Measurements from ENCODE around the gene CLINT1. TPM values are rescaled to one million over a fixed set of nuclear protein-coding genes. Genes with fewer than 3 reads are reported as not detected.

Gene CLINT1
- total and polyA plus RNA-seq, 2 of the 13 experiments (the other 11 are each of a cell fraction or from before 2014, with no cell fraction given): 64.0 to 104 TPM

DNA sequence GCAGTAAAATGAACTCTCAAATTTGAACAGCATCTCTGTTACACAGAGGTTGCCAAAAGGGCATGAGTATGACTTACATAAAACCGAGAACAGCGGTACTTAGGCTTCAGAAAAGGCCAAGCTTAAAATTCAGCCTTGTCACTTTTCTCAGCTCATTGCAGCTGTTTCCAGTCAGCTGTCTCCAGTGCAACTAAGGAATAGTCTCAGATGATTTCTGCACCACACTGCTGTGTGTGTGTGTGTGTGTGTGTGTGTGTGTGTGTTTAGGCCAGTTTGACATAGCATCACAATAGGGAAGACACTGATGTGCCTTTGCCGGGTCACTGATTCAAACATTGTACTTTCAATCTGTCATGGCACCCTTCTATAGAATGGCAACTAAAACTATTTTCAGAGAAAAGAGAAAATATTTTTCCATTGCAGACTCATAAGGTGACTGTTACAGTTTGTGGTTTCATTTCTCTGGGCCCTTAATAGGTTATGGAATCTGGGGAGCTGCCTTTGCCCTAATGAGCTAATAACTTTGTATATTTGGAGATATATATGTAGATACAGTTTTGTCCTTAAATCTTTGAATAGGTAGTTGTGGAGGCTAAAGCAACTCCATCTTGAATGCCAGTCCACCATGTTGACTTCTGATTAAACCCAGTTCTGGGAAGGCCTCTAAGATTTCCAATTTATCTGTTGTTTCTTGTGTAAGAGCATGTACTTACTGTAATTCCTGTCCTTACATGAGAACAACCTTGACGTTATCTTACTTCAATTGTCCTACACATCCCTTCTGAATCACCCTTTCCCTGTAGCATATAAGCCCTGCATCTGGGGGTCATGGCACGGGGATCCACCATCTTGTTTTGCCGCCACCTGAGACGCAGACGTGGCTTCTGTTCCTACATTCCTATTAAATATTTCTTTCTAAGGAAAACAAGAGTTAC lies 110.9 kb downstream of the CLINT1 start:
- intact Hi-C loops (cut with micrococcal nuclease; ENCODE audit: unreplicated experiment): no loop called here
- WGBS (ENCODE audit: low lambda C conversion rate): 97% methylated on average over 8 of the region's 8 CpGs
- no peak for ATAC-seq
- Histone ChIP-seq H2AFZ (ENCODE audit: low read length) (no peak overlapping the region), H3K27ac (ENCODE audit: extremely low read length, insufficient read depth, low read length) (no peak overlapping the region), H4K20me1 (ENCODE audit: insufficient read depth, low read length) (no peaks in the 10 kb centered on the region), H3K79me2 (ENCODE audit: insufficient read depth, low read length) (peaks cover 7% of the 10 kb centered on the region), H3K27me3 (ENCODE audit: control insufficient read depth in 1 of 2, insufficient read depth in 2 of 2, low read length in 2 of 2) (no peaks in the 10 kb centered on the region; a peak in 1 of 5 replicates), H3K4me2 (ENCODE audit: low read depth, low read length) (no peak overlapping the region), H3K36me3 (replicated peaks in 1 of 2; ENCODE audit: control insufficient read depth in 1 of 2, insufficient read depth in 2 of 2, low read length in 2 of 2) (peaks cover 0 to 6% of the 10 kb centered on the region in 2 experiments; a peak in 2 of 5 replicates), H3K4me1 (ENCODE audit: insufficient read depth, low read length) (peaks cover 32% of the 10 kb centered on the region), H3K4me3 (replicated peaks in 1 of 3; ENCODE audit: insufficient read depth in 1 of 3, low read depth in 2 of 3, low read length in 3 of 3) (no peak overlapping the region), H3K9me3 (ENCODE audit: low read length) (no peaks in the 10 kb centered on the region), H3K9ac (ENCODE audit: insufficient read depth, low read depth, low read length) (no peak overlapping the region)
- no peak for FAIRE-seq
- no peak for DNase-seq (ENCODE audit: low spot score)
- in situ Hi-C loops (cut with HindIII; ENCODE audit: extremely low pct_ligation_motif_present, low pct_unique_long_range_greater_than_20kb): loop anchor here (25.0 kb wide), 1 partner anchor 411 kb away; a partner anchor contains a TSS
- BruUV-seq (replicated peaks): no TSS peak
- ChIA-PET POLR2A (interaction anchor here (1.1 kb wide), 1 partner anchor 17 kb away, joined by 3 read pairs; the partner anchor contains the start of gene THG1L), CTCF (ENCODE audit: low intra/inter-chr PET ratio, low total read pairs) (no interaction called here)
- TF ChIP-seq ZNF761 (CRISPR knock-in tag; conservative IDR thresholded peaks at IDR 0.05) (no peak), MATR3 (CRISPR knock-in tag; IDR thresholded peaks at IDR 0.05) (no peak), U2AF1 (optimal IDR thresholded peaks at IDR 0.05; ENCODE audit: low read depth, low read length) (no peak), SOX13 (IDR thresholded peaks at IDR 0.05) (no peak), SOX13 (CRISPR knock-in tag; conservative IDR thresholded peaks at IDR 0.05 in 1 of 2, IDR thresholded peaks at IDR 0.05 in 1 of 2) (no peak), NFRKB (IDR thresholded peaks at IDR 0.05) (no peak), PLSCR1 (CRISPR knock-in tag; IDR thresholded peaks at IDR 0.05; ENCODE audit: borderline replicate concordance) (no peak), THAP11 (CRISPR knock-in tag; IDR thresholded peaks at IDR 0.05) (no peak), NCOA5 (CRISPR knock-in tag; IDR thresholded peaks at IDR 0.05) (no peak), PATZ1 (CRISPR knock-in tag; IDR thresholded peaks at IDR 0.05) (no peak)
- TF ChIP-seq, protein P1, sequence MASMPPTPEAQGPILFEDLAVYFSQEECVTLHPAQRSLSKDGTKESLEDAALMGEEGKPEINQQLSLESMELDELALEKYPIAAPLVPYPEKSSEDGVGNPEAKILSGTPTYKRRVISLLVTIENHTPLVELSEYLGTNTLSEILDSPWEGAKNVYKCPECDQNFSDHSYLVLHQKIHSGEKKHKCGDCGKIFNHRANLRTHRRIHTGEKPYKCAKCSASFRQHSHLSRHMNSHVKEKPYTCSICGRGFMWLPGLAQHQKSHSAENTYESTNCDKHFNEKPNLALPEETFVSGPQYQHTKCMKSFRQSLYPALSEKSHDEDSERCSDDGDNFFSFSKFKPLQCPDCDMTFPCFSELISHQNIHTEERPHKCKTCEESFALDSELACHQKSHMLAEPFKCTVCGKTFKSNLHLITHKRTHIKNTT (CRISPR knock-in tag; IDR thresholded peaks at IDR 0.05): no peak
- TF ChIP-seq, protein P2, sequence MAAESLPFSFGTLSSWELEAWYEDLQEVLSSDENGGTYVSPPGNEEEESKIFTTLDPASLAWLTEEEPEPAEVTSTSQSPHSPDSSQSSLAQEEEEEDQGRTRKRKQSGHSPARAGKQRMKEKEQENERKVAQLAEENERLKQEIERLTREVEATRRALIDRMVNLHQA (CRISPR knock-in tag; IDR thresholded peaks at IDR 0.05): no peak

Measured in HepG2 (cell line).